K562 (cell line): ENCODE measurements around the gene ALG9.

Experiments
- CEBPG ChIP-seq, 3 experiments: fragments of 200-800 bp in 1 of 3; sonication (Bioruptor generic) in 1 of 3; sonication (generic) in 1 of 3; formaldehyde crosslinking in 1 of 3; IDR thresholded peaks in 2 of 3; conservative IDR thresholded peaks in 1 of 3; 2 replicates each; pipeline versions ENCODE4 v1.6.1 to v1.8.0; 2016 to 2022; ENCODE audit warnings: missing compliant biosample characterization in 2 of 3, missing genetic modification characterization in 2 of 3, mild to moderate bottlenecking in 1 of 3, missing genetic modification reagents in 1 of 3
- CEBPZ ChIP-seq: fragments of 150-350 bp; IDR thresholded peaks from 2 replicates; pipeline ENCODE4 v1.6.1; 2014; ENCODE audit warnings: low read depth, mild to moderate bottlenecking, low read length, borderline replicate concordance
- CTCF ChIP-seq, 3 experiments: IDR thresholded peaks in 2 of 3; conservative IDR thresholded peaks in 1 of 3; 2 replicates each; pipeline ENCODE4 v1.5.1; 2011 to 2012; ENCODE audit warnings: low read length in 3 of 3, mild to moderate bottlenecking in 3 of 3, control low read depth in 2 of 3, improper control_type of control experiment in 1 of 3, inconsistent platforms in 1 of 3, low read depth in 1 of 3, mixed read lengths in 1 of 3, moderate library complexity in 1 of 3; ENCODE audit not compliant: insufficient read depth in 2 of 3
- EZH2 ChIP-seq: IDR thresholded peaks from 2 replicates; pipeline ENCODE4 v1.6.1; 2012; ENCODE audit warnings: low read depth, mild to moderate bottlenecking, inconsistent platforms, low read length, borderline replicate concordance
- POLR2AphosphoS5 ChIP-seq: IDR thresholded peaks from 2 replicates; pipeline ENCODE4 v1.6.1; 2011; ENCODE audit warnings: mild to moderate bottlenecking, low read depth, low read length, moderate library complexity; ENCODE audit not compliant: control insufficient read depth, insufficient read depth
- RBFOX2 ChIP-seq: fragments of 200-400 bp; formaldehyde crosslinking; IDR thresholded peaks from 2 replicates; pipeline ENCODE4 v1.6.1; 2017; ENCODE audit warnings: low read depth, mild to moderate bottlenecking, low read length, moderate library complexity
- RBM39 ChIP-seq: fragments of 200-400 bp; formaldehyde crosslinking; optimal IDR thresholded peaks from 2 replicates; pipeline ENCODE3; 2018; ENCODE audit warnings: low read depth, low read length
- ZBTB17 ChIP-seq: fragments of 450-650 bp; formaldehyde crosslinking; IDR thresholded peaks from 2 replicates; pipeline ENCODE4 v1.4.0; 2020; ENCODE audit warnings: mild to moderate bottlenecking
- ZNF121 ChIP-seq: sonication (generic); formaldehyde crosslinking; conservative IDR thresholded peaks from 2 replicates; pipeline ENCODE4 v1.8.0; 2022; ENCODE audit warnings: missing genetic modification reagents
- ZNF239 ChIP-seq: fragments of 250-450 bp; sonication (Bioruptor Pico); IDR thresholded peaks from 2 replicates; pipeline ENCODE4 v1.4.0; 2020; ENCODE audit warnings: mild to moderate bottlenecking
- TF ChIP-seq, protein P1 (sequence below), 3 experiments: fragments of 200-800 bp in 1 of 3; sonication (Bioruptor generic) in 1 of 3; sonication (generic) in 1 of 3; formaldehyde crosslinking in 1 of 3; IDR thresholded peaks; 2 replicates each; pipeline versions ENCODE4 v1.6.1 to v1.8.0; 2016 to 2022; ENCODE audit warnings: mild to moderate bottlenecking in 2 of 3, missing compliant biosample characterization in 2 of 3, missing genetic modification characterization in 2 of 3, missing genetic modification reagents in 1 of 3

GRCh38 chr11:111779118-111779517, 92.3 kb downstream of the ALG9 start:
- TF ChIP-seq ZNF239 (no peak), RBFOX2 (no peak), EZH2 (no peak), CTCF (IDR thresholded peaks at IDR 0.05 in 2 of 3, conservative IDR thresholded peaks at IDR 0.05 in 1 of 3; ENCODE audit: insufficient read depth in 2 of 3, low read depth in 1 of 3, low read length in 3 of 3) (no peak), RBM39 (no peak), CEBPZ (no peak), POLR2AphosphoS5 (no peak), CEBPG (CRISPR knock-in tag; IDR thresholded peaks at IDR 0.05) (no peak), CEBPG (tag; conservative IDR thresholded peaks at IDR 0.05 in 1 of 2, IDR thresholded peaks at IDR 0.05 in 1 of 2) (no peak), ZBTB17 (no peak), ZNF121 (CRISPR knock-in tag) (no peak)
- TF ChIP-seq, protein P1, sequence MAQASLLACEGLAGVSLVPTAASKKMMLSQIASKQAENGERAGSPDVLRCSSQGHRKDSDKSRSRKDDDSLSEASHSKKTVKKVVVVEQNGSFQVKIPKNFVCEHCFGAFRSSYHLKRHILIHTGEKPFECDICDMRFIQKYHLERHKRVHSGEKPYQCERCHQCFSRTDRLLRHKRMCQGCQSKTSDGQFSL (CRISPR knock-in tag; IDR thresholded peaks at IDR 0.05): no peak
- TF ChIP-seq, protein P1 (tag; IDR thresholded peaks at IDR 0.05): no peak
